Gastroesophageal sphincter (tissue), 4 donors: Measurements from ENCODE around the gene TUBGCP6. TPM values are rescaled to one million over a fixed set of nuclear protein-coding genes. Genes with fewer than 3 reads are reported as not detected.
A peak's percentile ranks its signal among the peaks of the same experiment; 100 is the strongest.

Experiments
- ATAC-seq: fragments of 150-250 bp; one replicate; pipeline ENCODE4 v1.9.1; 2016; ENCODE audit warnings: mild to moderate bottlenecking, moderate library complexity
- H3K27ac ChIP-seq, 4 donors: fragments of 200-600 bp; sonication (generic) in 3 of 4; 1 replicate in 3 of 4; 2 replicates in 1 of 4; pipeline ENCODE4 v1.5.1; 2016 to 2019
- H3K27me3 ChIP-seq: fragments of 200-600 bp; sonication (generic); one replicate; pipeline ENCODE4 v1.5.1; 2019
- H3K36me3 ChIP-seq, 2 donors: fragments of 200-600 bp; sonication (generic); one replicate each; pipeline ENCODE4 v1.5.1; 2019; ENCODE audit warnings: control low read depth in 1 of 2
- H3K4me1 ChIP-seq, 3 donors: fragments of 200-600 bp; sonication (generic); 1 replicate in 2 of 3; 2 replicates in 1 of 3; pipeline ENCODE4 v1.5.1; 2016 to 2019; ENCODE audit warnings: control low read depth in 2 of 3
- H3K4me3 ChIP-seq, 2 donors: fragments of 200-600 bp; sonication (generic); one replicate each; pipeline ENCODE4 v1.5.1; 2019; ENCODE audit warnings: mild to moderate bottlenecking in 1 of 2, moderate library complexity in 1 of 2
- H3K9me3 ChIP-seq, 3 donors: fragments of 200-600 bp; sonication (generic); one replicate each; pipeline ENCODE4 v1.5.1; 2017 to 2019; ENCODE audit warnings: control low read depth in 2 of 3
- CTCF ChIP-seq, 4 experiments: fragments of 200-600 bp in 2 of 4; fragments of 450-650 bp in 2 of 4; sonication (generic) in 1 of 4; IDR thresholded peaks; one replicate each; pipeline ENCODE4 v1.5.1; 2017 to 2019; ENCODE audit warnings: antibody characterized with exemption in 4 of 4, mild to moderate bottlenecking in 2 of 4, moderate library complexity in 2 of 4
- EP300 ChIP-seq: sonication (generic); formaldehyde crosslinking; IDR thresholded peaks from one replicate; pipeline ENCODE4 v1.6.1; 2017; ENCODE audit warnings: antibody characterized with exemption, mild to moderate bottlenecking
- POLR2A ChIP-seq, 2 donors: fragments of 450-650 bp; IDR thresholded peaks; one replicate each; pipeline ENCODE4 v1.6.1; 2017; ENCODE audit warnings: antibody characterized with exemption in 2 of 2, mild to moderate bottlenecking in 2 of 2, moderate library complexity in 1 of 2
- POLR2AphosphoS5 ChIP-seq: sonication (generic); formaldehyde crosslinking; IDR thresholded peaks from one replicate; pipeline ENCODE4 v1.6.1; 2017; ENCODE audit warnings: antibody characterized with exemption
- WGBS, 2 donors: methylation state at CpG; one replicate each; pipeline ENCODE4 v1.1.5; 2018; ENCODE audit warnings: low coverage in 1 of 2; 5-methylcytosine and 5-hydroxymethylcytosine counted together
- total RNA-seq, 4 donors: library from RNA; depleted of rRNA; stranded (reverse); fragments of >200 nt; gene quantifications; one replicate each; pipeline ENCODE4 v1.1.0, GENCODE V29; 2016

TUBGCP6 gene
- total RNA-seq, 4 donors from 2014 or later, result 26.1 to 48.3 (median 37.4) TPM

- Histone ChIP-seq H3K4me3 (no peak overlapping the region), H3K27me3 (no peaks in the 10 kb centered on the region), H3K36me3 (peaks cover 0 to 100% of the 10 kb centered on the region in 2 donors), H3K4me1 (peaks cover 0 to 26% (median 0%) of the 10 kb centered on the region in 3 donors), H3K27ac (no peak overlapping the region), H3K9me3 (no peaks in the 10 kb centered on the region)
- 90 to 94% methylated on average over 5 to 9 of the region's 9 CpGs for WGBS, 2 donors
- TF ChIP-seq EP300 (no peak), CTCF (IDR thresholded peaks at IDR 0.05) (no peak), POLR2AphosphoS5 (no peak), POLR2A (IDR thresholded peaks at IDR 0.05) (no peak)
- no peak for ATAC-seq
Measured at GRCh38 chr22:50213263-50213662, 31.6 kb downstream of the TUBGCP6 start.

- ATAC-seq, result no peak
- peaks cover 0 to 43% (median 0%) of the 10 kb centered on the region in 3 donors for H3K4me1 ChIP-seq
- H3K36me3 ChIP-seq, result peaks cover 0 to 100% of the 10 kb centered on the region in 2 donors
- no peak overlapping the region for H3K4me3 ChIP-seq
- H3K9me3 ChIP-seq, result no peaks in the 10 kb centered on the region
- 77 to 88% methylated on average over 2 to 14 of the region's 14 CpGs for WGBS, 2 donors
- no peaks in the 10 kb centered on the region for H3K27me3 ChIP-seq
- no peak overlapping the region for H3K27ac ChIP-seq
- TF ChIP-seq POLR2AphosphoS5 (no peak), CTCF (IDR thresholded peaks at IDR 0.05) (no peak), EP300 (no peak), POLR2A (IDR thresholded peaks at IDR 0.05) (no peak)
Measured at GRCh38 chr22:50211147-50211546, 33.7 kb downstream of the TUBGCP6 start.

GRCh38 chr22:50210378-50211139 is 34.3 kb downstream of the TUBGCP6 start:
- 81 to 93% methylated on average over 4 to 5 of the region's 32 CpGs for whole genome bisulfite sequencing, 2 donors
- TF ChIP-seq EP300 (no peak), CTCF (IDR thresholded peaks at IDR 0.05) (no peak), POLR2A (IDR thresholded peaks at IDR 0.05) (no peak), POLR2AphosphoS5 (no peak)
- Histone ChIP-seq H3K27me3 (no peaks in the 10 kb centered on the region), H3K4me3 (no peak overlapping the region), H3K27ac (no peak overlapping the region), H3K36me3 (peaks cover 0 to 100% of the 10 kb centered on the region in 2 donors), H3K9me3 (no peaks in the 10 kb centered on the region), H3K4me1 (peaks cover 0 to 43% (median 0%) of the 10 kb centered on the region in 3 donors)
- no peak for ATAC-seq

GRCh38 chr22:50209893-50210292 is 34.9 kb downstream of the TUBGCP6 start:
- Histone ChIP-seq H3K9me3 (no peaks in the 10 kb centered on the region), H3K27ac (no peak overlapping the region), H3K27me3 (no peaks in the 10 kb centered on the region), H3K36me3 (peaks cover 0 to 100% of the 10 kb centered on the region in 2 donors), H3K4me1 (peaks cover 0 to 44% (median 0%) of the 10 kb centered on the region in 3 donors), H3K4me3 (no peak overlapping the region)
- 0% methylated on average over 4 of the region's 20 CpGs; no CpG with 5 or more reads in 1 of the 2 donors for WGBS, 2 donors
- TF ChIP-seq CTCF (IDR thresholded peaks at IDR 0.05) (peak in 3 of 4 experiments; percentile 73 to 87 (median 82)), POLR2A (IDR thresholded peaks at IDR 0.05) (no peak), POLR2AphosphoS5 (no peak), EP300 (no peak)
- peak; percentile 50 for ATAC-seq
